Stimulated activated naive CD4-positive, alpha-beta T cell (primary cell): Measurements from ENCODE around the gene MORN3.

Experiments
- DNase-seq, 6 experiments: peaks; one replicate each; lab custom pipeline; 2025; lab: John Stamatoyannopoulos, UW

MORN3 gene

GRCh38 chr12:121602766-121603165 is 66.7 kb downstream of the MORN3 start:
- no peak for DNase-seq

- no peak for DNase-seq
Measured at GRCh38 chr12:121600702-121601336, 68.6 kb downstream of the MORN3 start.
